ENCODE measurements around the gene MRC2. TPM values are rescaled to one million over a fixed set of nuclear protein-coding genes. Genes with fewer than 3 reads are reported as not detected.
"Not testable (repeated sequence)": the region's sequence is repeated elsewhere in the genome, so short reads cannot be mapped to it uniquely, and the experiment has no call there.

Gene MRC2
- total RNA-seq, 1 donor from 2014 or later, result 45.9 TPM

DNA sequence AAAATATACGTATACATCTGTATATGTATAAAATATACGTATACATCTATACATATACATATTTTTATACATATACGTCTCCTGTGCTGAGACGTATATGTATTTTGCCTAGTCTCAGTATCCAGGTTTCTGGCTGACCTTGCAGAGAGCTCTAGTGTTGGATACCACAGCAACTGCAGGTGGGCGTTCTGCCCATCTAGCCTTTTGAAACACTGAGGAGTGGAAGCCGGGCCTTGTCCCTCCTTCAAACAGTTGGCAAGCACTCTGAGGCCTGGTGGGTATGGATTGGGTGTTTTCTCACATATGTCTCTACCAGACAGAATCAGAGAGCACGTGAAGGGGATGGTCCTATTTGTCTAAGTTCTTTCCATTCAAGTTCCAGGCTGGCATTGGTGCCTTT lies 39.4 kb upstream of the MRC2 start:
- Histone ChIP-seq H3K36me3 (ENCODE audit: control insufficient read depth, insufficient read depth, low read length) (peaks cover 2% of the 10 kb centered on the region), H3K27me3 (ENCODE audit: control insufficient read depth, insufficient read depth, low read length) (no peaks in the 10 kb centered on the region), H3K4me3 (ENCODE audit: low read depth, low read length) (no peak overlapping the region)
- TF ChIP-seq, protein P1, sequence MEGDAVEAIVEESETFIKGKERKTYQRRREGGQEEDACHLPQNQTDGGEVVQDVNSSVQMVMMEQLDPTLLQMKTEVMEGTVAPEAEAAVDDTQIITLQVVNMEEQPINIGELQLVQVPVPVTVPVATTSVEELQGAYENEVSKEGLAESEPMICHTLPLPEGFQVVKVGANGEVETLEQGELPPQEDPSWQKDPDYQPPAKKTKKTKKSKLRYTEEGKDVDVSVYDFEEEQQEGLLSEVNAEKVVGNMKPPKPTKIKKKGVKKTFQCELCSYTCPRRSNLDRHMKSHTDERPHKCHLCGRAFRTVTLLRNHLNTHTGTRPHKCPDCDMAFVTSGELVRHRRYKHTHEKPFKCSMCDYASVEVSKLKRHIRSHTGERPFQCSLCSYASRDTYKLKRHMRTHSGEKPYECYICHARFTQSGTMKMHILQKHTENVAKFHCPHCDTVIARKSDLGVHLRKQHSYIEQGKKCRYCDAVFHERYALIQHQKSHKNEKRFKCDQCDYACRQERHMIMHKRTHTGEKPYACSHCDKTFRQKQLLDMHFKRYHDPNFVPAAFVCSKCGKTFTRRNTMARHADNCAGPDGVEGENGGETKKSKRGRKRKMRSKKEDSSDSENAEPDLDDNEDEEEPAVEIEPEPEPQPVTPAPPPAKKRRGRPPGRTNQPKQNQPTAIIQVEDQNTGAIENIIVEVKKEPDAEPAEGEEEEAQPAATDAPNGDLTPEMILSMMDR (IDR thresholded peaks at IDR 0.05; ENCODE audit: insufficient read depth, low read length, poor library complexity, severe bottlenecking), result no peak
- DNase-seq (ENCODE audit: low read depth), result no peak

DNA sequence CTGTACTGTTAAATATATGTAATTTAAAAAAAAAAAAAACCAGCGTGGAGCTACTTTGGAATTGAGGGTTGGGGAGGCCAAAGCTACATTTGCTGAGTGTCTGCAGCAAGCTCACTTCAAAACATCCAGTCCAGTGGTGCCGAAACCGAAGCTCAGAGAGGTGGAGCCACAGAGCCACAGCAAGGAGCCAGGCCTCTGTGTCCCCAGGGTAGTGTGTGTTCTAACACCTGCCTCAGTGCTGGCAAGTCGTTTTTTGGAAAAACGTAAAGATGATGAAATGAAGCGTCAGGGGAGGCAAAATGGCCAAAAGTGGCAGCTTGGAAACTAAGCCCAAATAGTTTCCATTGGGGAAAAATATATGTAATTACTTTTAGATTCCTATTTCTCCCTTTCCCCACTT lies 36.1 kb upstream of the MRC2 start:
- no peak for DNase-seq (ENCODE audit: low read depth)
- Histone ChIP-seq H3K4me3 (ENCODE audit: low read depth, low read length) (no peak overlapping the region), H3K36me3 (ENCODE audit: control insufficient read depth, insufficient read depth, low read length) (peaks cover 2% of the 10 kb centered on the region), H3K27me3 (ENCODE audit: control insufficient read depth, insufficient read depth, low read length) (no peaks in the 10 kb centered on the region)
- TF ChIP-seq, protein P1 (IDR thresholded peaks at IDR 0.05; ENCODE audit: insufficient read depth, low read length, poor library complexity, severe bottlenecking), result no peak

GRCh38 chr17:62591822-62592221 lies 35.6 kb upstream of the MRC2 start:
- not testable (repeated sequence) for H3K4me3 ChIP-seq (ENCODE audit: low read depth, low read length); DNase-seq (ENCODE audit: low read depth); H3K27me3 ChIP-seq (ENCODE audit: control insufficient read depth, insufficient read depth, low read length); H3K36me3 ChIP-seq (ENCODE audit: control insufficient read depth, insufficient read depth, low read length)

GRCh38 chr17:62592341-62593099 lies 35.0 kb upstream of the MRC2 start:
- TF ChIP-seq, protein P1 (IDR thresholded peaks at IDR 0.05; ENCODE audit: insufficient read depth, low read length, poor library complexity, severe bottlenecking), result no peak
- H3K27me3 ChIP-seq (ENCODE audit: control insufficient read depth, insufficient read depth, low read length), result no peaks in the 10 kb centered on the region
- no peak for DNase-seq (ENCODE audit: low read depth)
- H3K36me3 ChIP-seq (ENCODE audit: control insufficient read depth, insufficient read depth, low read length), result peaks cover 1% of the 10 kb centered on the region
- H3K4me3 ChIP-seq (ENCODE audit: low read depth, low read length), result no peak overlapping the region

DNA sequence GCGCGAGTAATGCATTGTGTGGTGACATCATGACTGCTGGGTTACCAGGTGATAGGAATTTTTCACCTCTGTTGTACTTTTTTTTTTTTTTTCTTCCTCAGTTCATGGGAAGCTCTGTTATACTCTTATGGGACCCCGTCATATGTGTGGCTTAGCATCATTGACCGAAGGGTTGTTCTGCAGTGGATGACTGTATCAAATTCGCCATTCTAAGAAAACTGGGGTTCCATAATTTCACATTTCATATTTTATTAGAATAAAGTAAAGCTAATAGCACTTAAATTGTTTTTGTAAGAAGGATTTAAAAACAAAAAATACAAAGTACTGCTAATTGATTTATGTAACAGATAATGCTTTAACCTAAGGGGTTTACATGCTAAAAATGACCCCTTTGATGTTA lies 32.0 kb upstream of the MRC2 start:
- H3K27me3 ChIP-seq (ENCODE audit: control insufficient read depth, insufficient read depth, low read length), result no peaks in the 10 kb centered on the region

GRCh38 chr17:62596662-62597061 lies 30.8 kb upstream of the MRC2 start:
- peaks cover 1% of the 10 kb centered on the region for H3K36me3 ChIP-seq (ENCODE audit: control insufficient read depth, insufficient read depth, low read length)
- no peak for DNase-seq (ENCODE audit: low read depth)

More for the DNA sequence above, 32.0 kb upstream of the MRC2 start:
- no peak overlapping the region for H3K4me3 ChIP-seq (ENCODE audit: low read depth, low read length)
- DNase-seq (ENCODE audit: low read depth), result no peak
- TF ChIP-seq, protein P1 (IDR thresholded peaks at IDR 0.05; ENCODE audit: insufficient read depth, low read length, poor library complexity, severe bottlenecking), result no peak
- H3K36me3 ChIP-seq (ENCODE audit: control insufficient read depth, insufficient read depth, low read length), result peaks cover 1% of the 10 kb centered on the region

More at GRCh38 chr17:62596662-62597061, 30.8 kb upstream of the MRC2 start:
- TF ChIP-seq, protein P1 (IDR thresholded peaks at IDR 0.05; ENCODE audit: insufficient read depth, low read length, poor library complexity, severe bottlenecking), result no peak
- Histone ChIP-seq H3K4me3 (ENCODE audit: low read depth, low read length) (no peak overlapping the region), H3K27me3 (ENCODE audit: control insufficient read depth, insufficient read depth, low read length) (no peaks in the 10 kb centered on the region)

Data from kidney epithelial cell (primary cell).